Measurements from ENCODE around the gene SORCS3.

GRCh38 chr10:105071980-105072379 is 430.9 kb downstream of the SORCS3 start:
- TF ChIP-seq CTCF (IDR thresholded peaks at IDR 0.05; ENCODE audit: insufficient read depth, low read depth, low read length) = no peak
- no peak for TF ChIP-seq EZH2 (IDR thresholded peaks at IDR 0.05; ENCODE audit: insufficient read depth, low read length)
